NCI-H69 (cell line): ENCODE measurements around the gene MAMLD1.
"Not testable (repeated sequence)": the region's sequence is repeated elsewhere in the genome, so short reads cannot be mapped to it uniquely, and the experiment has no call there.

Source experiments
- DNase-seq: peaks from one replicate; lab custom pipeline; 2025; lab: John Stamatoyannopoulos, UW

The MAMLD1 gene

GRCh38 chrX:150362599-150363481 lies at the start of gene MAMLD1:
Gene MAMLD1 (plus strand): TSS chrX:150363317. CDS start chrX:150445517, 82,200 bp downstream.
- DNase-seq: peak; percentile 9

DNA sequence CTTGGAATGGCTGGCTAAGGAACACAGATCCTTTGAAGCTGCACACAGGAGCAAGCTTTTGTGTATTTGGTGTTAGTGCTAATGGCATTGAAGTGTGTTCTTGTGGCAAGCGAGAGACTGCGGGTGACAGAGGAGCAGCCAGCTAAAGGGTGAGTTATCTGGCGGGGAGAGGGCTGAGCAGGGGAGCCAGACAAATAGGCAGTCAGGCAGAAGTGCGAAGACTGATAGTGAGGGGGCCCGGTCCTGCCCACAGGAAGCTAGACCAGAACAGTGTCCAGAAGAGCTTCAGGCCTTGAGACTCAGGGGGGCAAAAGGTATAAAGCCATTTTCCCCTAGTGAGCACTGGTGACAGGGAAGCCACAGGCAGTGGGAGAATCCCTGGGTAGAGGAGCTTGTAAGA lies 49.6 kb upstream of the MAMLD1 start:
- DNase-seq: no peak

DNA sequence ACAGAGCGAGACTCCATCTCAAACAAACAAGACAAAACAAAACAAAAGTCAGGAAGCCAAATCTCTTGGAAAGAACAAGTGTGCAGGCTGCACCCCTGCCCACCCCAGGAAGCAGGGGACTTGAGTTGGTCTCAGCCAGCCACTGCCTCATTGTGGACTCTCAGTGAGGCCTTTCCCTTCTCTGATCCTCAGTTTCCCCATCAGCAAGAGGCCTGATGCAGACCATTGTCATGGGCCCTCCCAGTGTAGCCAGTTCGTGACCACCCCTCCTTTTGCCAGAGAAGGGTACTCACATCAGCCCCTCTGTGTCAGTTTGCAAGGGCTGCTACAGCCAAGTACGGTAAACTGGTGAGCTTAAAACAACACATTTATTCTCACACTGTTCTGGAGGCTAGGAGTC lies 48.9 kb upstream of the MAMLD1 start:
- DNase-seq: no peak

- DNase-seq: no peak
Observed at GRCh38 chrX:150316564-150316963, 46.6 kb upstream of the MAMLD1 start.

DNA sequence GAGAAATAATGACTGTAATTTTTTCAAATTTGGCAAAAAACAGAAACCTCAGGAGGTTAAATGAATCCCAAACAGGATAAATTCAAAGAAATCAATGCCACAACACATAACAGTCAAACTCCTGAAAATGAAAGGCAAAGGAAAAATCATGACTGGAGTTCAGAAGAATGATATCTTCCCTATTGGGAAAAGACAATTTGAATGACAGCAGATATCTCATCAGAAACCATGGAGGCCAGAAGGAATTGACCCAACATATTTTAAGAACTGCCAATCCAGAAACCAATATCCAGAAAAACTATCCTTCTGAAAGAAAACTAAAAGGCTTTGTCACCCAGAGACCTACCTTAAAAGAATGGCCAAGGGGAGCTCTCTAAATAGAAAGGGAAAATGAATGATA lies 40.1 kb upstream of the MAMLD1 start:
- no peak for DNase-seq

DNA sequence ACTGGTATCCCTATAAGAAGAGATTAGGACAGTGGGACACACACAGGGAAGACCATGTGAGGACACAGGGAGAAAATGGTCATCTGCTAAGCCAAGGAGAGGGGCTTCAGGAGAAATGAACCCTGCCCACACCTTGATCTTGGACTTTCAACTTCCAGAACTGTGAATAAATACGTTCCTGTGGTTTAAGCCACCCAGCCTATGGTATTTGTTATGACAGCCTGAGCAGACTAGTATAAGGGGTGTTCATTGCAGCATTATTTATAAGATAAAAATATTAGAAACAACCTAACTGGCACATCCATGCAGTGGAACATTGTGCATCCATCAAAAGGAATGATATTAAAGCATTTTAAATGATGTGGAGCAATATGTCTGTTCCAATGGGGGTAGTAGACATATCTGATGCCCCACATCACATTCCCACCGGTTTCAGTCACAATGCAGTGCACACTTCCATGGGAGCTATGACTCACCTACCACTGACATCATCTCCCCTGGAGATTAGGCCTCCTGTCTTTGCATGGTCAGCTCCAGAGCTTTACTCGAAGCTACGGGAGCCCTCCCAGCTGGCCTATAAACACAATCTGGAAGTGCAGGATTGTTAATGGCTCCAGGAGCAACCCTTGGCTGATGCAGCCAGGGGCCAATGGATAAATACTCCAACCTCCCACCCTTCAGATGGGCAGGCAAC lies 38.9 kb upstream of the MAMLD1 start:
- DNase-seq: no peak

- no peak for DNase-seq
Observed at GRCh38 chrX:150324919-150325318, 38.2 kb upstream of the MAMLD1 start.

DNA sequence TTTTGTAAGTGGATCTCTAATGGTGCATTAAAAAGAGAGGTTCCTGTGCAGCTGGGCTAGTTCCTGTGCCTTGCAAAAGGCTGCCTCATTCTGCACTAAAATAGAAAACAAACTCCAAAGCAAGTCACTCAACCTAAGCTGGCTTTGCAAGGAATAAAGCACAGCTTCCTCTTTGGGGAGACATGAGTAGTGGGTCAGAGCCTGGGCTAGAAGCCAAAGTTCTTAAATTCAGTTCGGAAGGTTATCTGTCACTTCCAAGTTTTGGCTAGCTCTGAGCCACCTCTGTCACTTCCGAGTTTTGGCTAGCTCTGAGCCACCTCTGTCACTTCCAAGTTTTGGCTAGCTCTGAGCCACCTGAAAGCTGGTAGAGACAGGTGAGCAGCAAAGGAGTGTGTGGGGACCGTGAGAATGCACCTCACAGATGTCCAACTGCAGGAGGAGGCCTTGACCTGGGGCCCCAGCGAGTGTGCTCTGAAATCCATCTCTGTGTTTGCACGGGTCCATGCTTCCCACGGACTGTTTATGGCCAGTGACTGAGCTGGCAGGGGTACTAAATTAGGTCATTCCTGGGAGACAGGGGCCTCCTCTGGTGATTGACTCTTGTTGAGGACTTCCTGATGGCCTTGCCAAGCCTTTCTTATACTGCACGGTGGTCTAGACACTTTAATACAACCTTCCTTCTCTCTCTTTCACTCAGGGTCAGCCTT lies 36.4 kb upstream of the MAMLD1 start:
- no peak for DNase-seq

- no peak for DNase-seq
Observed at GRCh38 chrX:150329282-150329681, 33.8 kb upstream of the MAMLD1 start.

GRCh38 chrX:150329868-150330267 lies 33.2 kb upstream of the MAMLD1 start:
- DNase-seq: no peak

DNA sequence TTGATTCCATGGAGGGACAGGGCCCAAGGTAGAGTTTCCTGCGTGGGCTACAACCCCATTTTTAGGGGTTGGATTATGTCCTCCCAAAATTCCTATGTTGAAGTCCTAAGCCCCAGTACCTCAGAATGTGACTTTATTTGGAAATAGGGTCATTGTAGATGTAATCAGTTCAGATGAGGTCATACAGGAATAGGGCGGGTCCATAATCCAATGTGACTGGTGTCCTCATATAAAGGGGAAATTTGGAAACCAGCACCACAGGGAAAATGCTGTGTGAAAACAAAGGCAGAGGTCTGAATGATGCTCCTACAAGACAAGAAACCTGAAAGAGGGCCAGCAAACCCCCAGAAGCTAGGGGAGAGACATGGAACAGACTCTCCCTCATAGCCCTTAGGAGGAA lies 31.1 kb upstream of the MAMLD1 start:
- DNase-seq: no peak

DNA sequence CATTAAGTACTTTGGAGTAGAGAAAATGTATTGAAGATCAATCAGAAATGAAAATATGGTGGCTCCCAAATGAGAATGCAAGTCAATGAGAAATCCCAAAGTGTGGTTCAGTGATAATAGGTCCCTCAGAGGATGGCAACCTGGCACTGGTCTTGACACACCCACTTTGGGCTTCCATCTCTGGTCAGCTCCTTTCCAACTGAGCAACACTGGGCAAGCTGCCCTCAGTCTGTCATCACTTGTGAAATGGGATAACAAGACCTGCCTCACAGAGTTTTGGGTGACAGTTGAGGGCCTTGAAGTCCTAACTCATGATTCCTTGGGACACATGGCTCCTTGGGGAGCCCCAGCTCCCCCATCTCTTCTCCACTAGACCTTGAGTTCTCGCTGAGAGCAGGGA lies 29.0 kb upstream of the MAMLD1 start:
- DNase-seq: no peak

GRCh38 chrX:150334981-150335380 lies 28.1 kb upstream of the MAMLD1 start:
- DNase-seq: no peak

DNA sequence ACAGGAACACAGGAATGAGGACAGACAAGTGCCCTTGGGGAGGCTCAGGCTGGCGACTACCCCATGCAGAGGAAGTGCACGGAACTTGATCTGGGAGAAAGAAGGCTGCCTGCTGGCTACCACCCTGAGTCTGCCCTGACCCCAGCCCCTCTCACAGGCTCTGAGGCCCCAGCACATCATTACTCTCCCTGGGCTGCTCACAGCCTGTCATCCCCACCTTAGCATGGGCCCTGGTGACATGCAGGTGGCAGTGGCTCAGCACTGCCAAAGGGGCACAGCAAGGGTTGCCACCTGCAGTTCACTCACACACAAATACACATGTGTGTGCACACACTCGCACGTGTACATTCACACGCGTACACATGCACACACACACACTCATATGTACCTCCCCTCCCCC lies 26.1 kb upstream of the MAMLD1 start:
- no peak for DNase-seq

DNA sequence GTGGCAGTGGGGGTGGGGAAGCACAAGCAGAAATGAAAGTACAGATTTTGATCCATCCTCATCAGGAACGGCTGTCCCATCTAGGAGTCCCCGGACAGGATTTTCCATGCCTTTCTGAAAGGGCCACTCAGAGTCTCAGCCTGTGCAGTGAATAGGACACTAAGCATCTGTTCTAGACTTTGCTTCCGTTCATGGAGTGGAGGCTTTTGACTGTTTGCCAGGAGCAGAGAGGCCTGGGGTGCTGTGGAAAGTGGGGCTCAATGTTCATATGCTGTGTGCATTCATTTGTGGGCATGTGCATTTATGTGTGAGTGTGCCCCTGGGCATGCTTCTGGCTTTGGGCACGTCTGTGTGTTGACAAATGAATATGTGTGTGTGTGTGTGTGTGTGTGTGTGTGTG lies 25.6 kb upstream of the MAMLD1 start:
- DNase-seq: no peak

GRCh38 chrX:150338615-150339014 lies 24.5 kb upstream of the MAMLD1 start:
- no peak for DNase-seq

DNA sequence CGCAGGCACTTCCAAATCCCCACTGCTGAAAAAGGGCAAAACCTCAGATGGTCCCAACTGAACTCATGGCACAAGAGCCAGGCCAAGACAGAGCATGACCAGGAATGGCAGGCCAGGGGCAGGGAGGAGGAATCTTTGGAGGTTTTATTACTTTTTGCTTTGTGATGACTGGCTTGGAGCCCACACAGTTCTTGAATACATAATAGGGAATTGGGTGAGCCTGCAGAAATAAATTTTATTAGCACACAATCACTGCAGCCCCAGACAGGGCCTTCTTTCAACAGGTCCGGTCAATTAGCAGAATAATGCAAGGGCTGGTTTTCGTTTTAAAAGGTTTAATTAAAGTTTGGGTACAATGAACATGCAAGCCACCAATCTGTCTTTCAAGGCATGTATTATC lies 23.4 kb upstream of the MAMLD1 start:
- no peak for DNase-seq

GRCh38 chrX:150340326-150340725 lies 22.8 kb upstream of the MAMLD1 start:
- DNase-seq: not testable (repeated sequence)

DNA sequence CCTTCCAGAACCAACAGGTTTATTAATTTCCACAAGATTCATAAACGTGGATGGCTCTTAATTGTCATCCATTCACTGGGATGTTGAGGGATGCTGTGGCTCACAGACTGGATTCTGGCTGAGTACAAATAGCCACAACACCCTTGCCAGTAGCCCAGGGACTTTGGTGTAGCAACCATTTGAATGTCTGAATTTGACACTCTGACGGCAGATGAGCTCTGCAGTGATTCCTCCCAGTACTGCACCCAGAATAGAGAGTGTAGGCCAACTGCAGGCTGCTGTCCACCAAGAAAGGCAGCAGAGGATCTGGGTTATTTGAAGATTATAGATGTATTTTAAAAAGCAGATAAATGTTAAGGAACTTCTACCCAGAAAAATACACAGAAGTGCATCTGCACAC lies 15.6 kb upstream of the MAMLD1 start:
- no peak for DNase-seq

DNA sequence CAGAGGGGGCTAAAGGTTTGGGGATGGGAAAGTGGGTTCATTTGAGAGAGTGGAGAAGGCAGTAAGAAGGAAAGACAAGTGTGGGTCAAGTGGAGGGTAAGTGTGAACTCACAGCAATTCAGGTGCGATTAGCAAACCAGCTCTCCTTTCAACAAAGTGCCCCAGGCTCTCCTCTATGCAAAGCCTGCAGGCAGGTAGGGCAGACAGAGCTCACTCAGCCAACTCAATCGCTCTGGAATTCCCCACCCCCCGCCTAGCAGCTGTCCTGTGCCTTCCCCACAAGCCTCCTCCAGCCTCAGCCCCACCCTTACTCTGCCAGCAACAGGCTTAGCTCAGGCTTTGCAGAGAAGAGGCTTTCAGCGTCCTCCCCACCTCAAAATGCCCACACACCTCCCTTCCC lies 14.8 kb upstream of the MAMLD1 start:
- DNase-seq: peak; percentile 1

GRCh38 chrX:150352114-150352513 lies 11.0 kb upstream of the MAMLD1 start:
- DNase-seq: no peak

- DNase-seq: no peak
Observed at GRCh38 chrX:150352581-150352980, 10.5 kb upstream of the MAMLD1 start.

- DNase-seq: no peak
Observed at GRCh38 chrX:150355913-150356312, 7.2 kb upstream of the MAMLD1 start.
